DOHH2 (cell line): ENCODE measurements around the gene CCDC85C.
A peak's percentile ranks its signal among the peaks of the same experiment; 100 is the strongest.

ENCODE experiments used
- H3F3A ChIP-seq: fragments of 200-600 bp; sonication (generic), shearing (Covaris generic); 2 replicates; pipeline ENCODE4 v1.6.0; 2016; ENCODE audit warnings: antibody characterized with exemption, mild to moderate bottlenecking; ENCODE audit not compliant: control insufficient read depth, insufficient read depth
- H3K27ac ChIP-seq: fragments of 200-600 bp; sonication (generic); 2 replicates; pipeline ENCODE4 v1.5.1; 2014; ENCODE audit warnings: low read depth, mild to moderate bottlenecking, low read length, moderate library complexity
- H3K27me3 ChIP-seq: fragments of 200-600 bp; sonication (generic); 2 replicates; pipeline ENCODE4 v1.6.1; 2014; ENCODE audit warnings: mild to moderate bottlenecking, low read length, mixed read lengths; ENCODE audit not compliant: control insufficient read depth
- H3K36me3 ChIP-seq: fragments of 200-600 bp; sonication (generic); 2 replicates; pipeline ENCODE4 v1.6.1; 2014; ENCODE audit warnings: mild to moderate bottlenecking, low read length, moderate library complexity, mixed read lengths; ENCODE audit not compliant: control insufficient read depth
- H3K4me1 ChIP-seq: fragments of 200-600 bp; sonication (generic); 2 replicates; pipeline ENCODE4 v1.6.1; 2014; ENCODE audit warnings: mild to moderate bottlenecking, low read length, mixed read lengths; ENCODE audit not compliant: control insufficient read depth
- H3K4me2 ChIP-seq: fragments of 200-600 bp; sonication (generic); 2 replicates; pipeline ENCODE4 v1.6.0; 2014; ENCODE audit warnings: mild to moderate bottlenecking, low read length, moderate library complexity
- H3K4me3 ChIP-seq: fragments of 200-600 bp; sonication (generic); 2 replicates; pipeline ENCODE4 v1.5.1; 2014; ENCODE audit warnings: mild to moderate bottlenecking, low read length, mixed read lengths
- H3K79me2 ChIP-seq: fragments of 200-600 bp; sonication (generic); 2 replicates; pipeline ENCODE4 v1.6.1; 2014; ENCODE audit warnings: mild to moderate bottlenecking, low read length, mixed read lengths; ENCODE audit not compliant: control insufficient read depth
- H3K9me2 ChIP-seq: fragments of 200-600 bp; sonication (generic); replicated peaks from 2 replicates; pipeline ENCODE4 v1.6.1; 2014; ENCODE audit warnings: mild to moderate bottlenecking, low read length, mixed read lengths; ENCODE audit not compliant: control insufficient read depth
- H3K9me3 ChIP-seq: fragments of 200-600 bp; sonication (generic); 2 replicates; pipeline ENCODE4 v1.6.1; 2014; ENCODE audit warnings: antibody characterized with exemption, low read length, mixed read lengths; ENCODE audit not compliant: control insufficient read depth, insufficient read depth
- H4K20me1 ChIP-seq: fragments of 200-600 bp; sonication (generic); 2 replicates; pipeline ENCODE4 v1.6.0; 2014; ENCODE audit warnings: low read depth, mild to moderate bottlenecking, antibody characterized with exemption, low read length, moderate library complexity; ENCODE audit not compliant: control insufficient read depth, insufficient read depth
- CTCF ChIP-seq: fragments of 200-600 bp; sonication (generic); IDR thresholded peaks from one replicate; pipeline ENCODE4 v1.5.1; 2014; ENCODE audit warnings: antibody characterized with exemption, mild to moderate bottlenecking, low read depth, low read length; ENCODE audit not compliant: poor library complexity, severe bottlenecking
- EZH2phosphoT487 ChIP-seq: fragments of 200-600 bp; sonication (generic); IDR thresholded peaks from 2 replicates; pipeline ENCODE4 v1.6.1; 2017; ENCODE audit warnings: borderline replicate concordance, mild to moderate bottlenecking, antibody characterized with exemption, low read length, moderate library complexity, mixed read lengths

CCDC85C gene

GRCh38 chr14:99479160-99479905, 124.7 kb downstream of the CCDC85C start:
- peaks cover 8% of the 10 kb centered on the region for H3K36me3 ChIP-seq
- H3K9me2 ChIP-seq = no peaks in the 10 kb centered on the region
- no peak overlapping the region for H3K27ac ChIP-seq
- H3K4me2 ChIP-seq = peak overlapping the region; percentile 94
- H3K4me3 ChIP-seq = peak overlapping the region; percentile 82
- TF ChIP-seq EZH2phosphoT487 (no peak), CTCF (no peak)
- H3K4me1 ChIP-seq = peaks cover 35% of the 10 kb centered on the region
- no peaks in the 10 kb centered on the region for H3F3A ChIP-seq
- H3K27me3 ChIP-seq = no peaks in the 10 kb centered on the region
- H4K20me1 ChIP-seq = peaks cover 65% of the 10 kb centered on the region
- H3K79me2 ChIP-seq = peaks cover 90% of the 10 kb centered on the region
- no peaks in the 10 kb centered on the region for H3K9me3 ChIP-seq

- Histone ChIP-seq H3F3A (no peaks in the 10 kb centered on the region), H4K20me1 (peaks cover 59% of the 10 kb centered on the region), H3K27ac (no peak overlapping the region), H3K9me2 (no peaks in the 10 kb centered on the region), H3K27me3 (no peaks in the 10 kb centered on the region), H3K4me2 (no peak overlapping the region), H3K36me3 (peaks cover 8% of the 10 kb centered on the region), H3K79me2 (peaks cover 90% of the 10 kb centered on the region), H3K4me1 (peaks cover 29% of the 10 kb centered on the region), H3K4me3 (no peak overlapping the region), H3K9me3 (no peaks in the 10 kb centered on the region)
- TF ChIP-seq EZH2phosphoT487 (no peak), CTCF (no peak)
Measured at GRCh38 chr14:99478128-99478527, 125.9 kb downstream of the CCDC85C start.

- Histone ChIP-seq H3K79me2 (peaks cover 90% of the 10 kb centered on the region), H3K27me3 (no peaks in the 10 kb centered on the region), H3K27ac (no peak overlapping the region), H3K36me3 (peaks cover 6% of the 10 kb centered on the region), H3F3A (no peaks in the 10 kb centered on the region), H3K9me3 (no peaks in the 10 kb centered on the region), H3K4me1 (peaks cover 18% of the 10 kb centered on the region), H4K20me1 (peaks cover 54% of the 10 kb centered on the region), H3K4me3 (no peak overlapping the region), H3K9me2 (no peaks in the 10 kb centered on the region), H3K4me2 (no peak overlapping the region)
- TF ChIP-seq EZH2phosphoT487 = no peak
- TF ChIP-seq CTCF = no peak
Measured at GRCh38 chr14:99476864-99477263, 127.1 kb downstream of the CCDC85C start.
